ENCODE data around the gene EML1.

- peak; percentile 91 for TF ChIP-seq CTCF (conservative IDR thresholded peaks at IDR 0.05)
- TF ChIP-seq ZFX (IDR thresholded peaks at IDR 0.05) = no peak
Measured at GRCh38 chr14:99884834-99885648, 91.8 kb downstream of the EML1 start.

All from C4-2B (cell line).